ENCODE data around the gene HDAC10.

Gene HDAC10

GRCh38 chr22:50218996-50219727 is 31.9 kb downstream of the HDAC10 start:
- no peak overlapping the region for H3K4me3 ChIP-seq (ENCODE audit: low read depth, low read length)
- peak; percentile 94 for DNase-seq (ENCODE audit: low read depth)
- TF ChIP-seq CTCF (conservative IDR thresholded peaks at IDR 0.05; ENCODE audit: low read depth, low read length): no peak

GRCh38 chr22:50218153-50218995 is 32.7 kb downstream of the HDAC10 start:
- no peak for DNase-seq (ENCODE audit: low read depth)
- H3K4me3 ChIP-seq (ENCODE audit: low read depth, low read length): no peak overlapping the region
- no peak for TF ChIP-seq CTCF (conservative IDR thresholded peaks at IDR 0.05; ENCODE audit: low read depth, low read length)

GRCh38 chr22:50217543-50218152 is 33.4 kb downstream of the HDAC10 start:
- DNase-seq (ENCODE audit: low read depth): no peak
- no peak overlapping the region for H3K4me3 ChIP-seq (ENCODE audit: low read depth, low read length)
- no peak for TF ChIP-seq CTCF (conservative IDR thresholded peaks at IDR 0.05; ENCODE audit: low read depth, low read length)

GRCh38 chr22:50216684-50217520 is 34.2 kb downstream of the HDAC10 start:
- H3K4me3 ChIP-seq (ENCODE audit: low read depth, low read length): no peak overlapping the region
- DNase-seq (ENCODE audit: low read depth): no peak
- no peak for TF ChIP-seq CTCF (conservative IDR thresholded peaks at IDR 0.05; ENCODE audit: low read depth, low read length)

GRCh38 chr22:50216055-50216683 is 34.9 kb downstream of the HDAC10 start:
- H3K4me3 ChIP-seq (ENCODE audit: low read depth, low read length): no peak overlapping the region
- no peak for TF ChIP-seq CTCF (conservative IDR thresholded peaks at IDR 0.05; ENCODE audit: low read depth, low read length)
- DNase-seq (ENCODE audit: low read depth): no peak
